MV-4-11 (cell line): Measurements from ENCODE around the gene XPO6.

ENCODE experiments used
- DNase-seq: peaks from one replicate; lab custom pipeline; 2025; lab: John Stamatoyannopoulos, UW

The XPO6 gene

DNA sequence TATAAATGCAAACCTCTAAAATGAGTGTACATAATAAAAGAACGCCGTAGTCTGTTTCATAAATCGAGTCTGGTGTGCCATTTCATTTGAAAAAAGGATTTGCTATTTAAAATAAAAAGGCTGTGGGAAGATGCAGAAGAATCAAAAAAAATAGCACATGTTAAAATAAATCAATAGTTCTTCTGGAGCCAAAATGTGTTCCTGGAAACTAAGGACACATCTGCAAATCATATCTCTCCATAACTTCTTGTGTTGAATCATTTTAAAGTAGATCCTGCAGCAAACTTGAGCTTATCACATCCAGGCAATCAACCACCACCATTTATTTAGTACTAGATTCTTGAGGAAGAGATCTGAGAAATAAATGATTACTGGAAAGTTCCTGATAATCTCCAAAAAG is 29.0 kb downstream of the XPO6 start:
- no peak for DNase-seq

DNA sequence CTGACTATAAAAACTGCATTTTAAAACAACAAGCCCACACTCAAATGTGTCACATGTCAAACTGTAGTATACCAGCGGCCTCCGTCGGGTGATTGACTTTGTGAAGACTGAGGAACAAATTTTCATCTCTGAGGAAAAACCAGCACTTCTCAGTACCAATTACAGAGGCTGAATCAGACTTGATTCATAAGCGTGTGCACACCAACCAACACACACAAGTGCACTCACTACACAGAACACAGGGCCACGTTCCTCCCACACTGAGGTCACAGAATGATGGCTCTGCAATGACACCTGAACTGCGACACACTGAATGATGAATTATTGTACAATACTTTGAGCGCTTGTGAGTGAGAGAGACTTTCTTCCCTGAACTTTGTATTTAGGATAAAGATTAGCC is 29.6 kb downstream of the XPO6 start:
- DNase-seq = no peak

DNA sequence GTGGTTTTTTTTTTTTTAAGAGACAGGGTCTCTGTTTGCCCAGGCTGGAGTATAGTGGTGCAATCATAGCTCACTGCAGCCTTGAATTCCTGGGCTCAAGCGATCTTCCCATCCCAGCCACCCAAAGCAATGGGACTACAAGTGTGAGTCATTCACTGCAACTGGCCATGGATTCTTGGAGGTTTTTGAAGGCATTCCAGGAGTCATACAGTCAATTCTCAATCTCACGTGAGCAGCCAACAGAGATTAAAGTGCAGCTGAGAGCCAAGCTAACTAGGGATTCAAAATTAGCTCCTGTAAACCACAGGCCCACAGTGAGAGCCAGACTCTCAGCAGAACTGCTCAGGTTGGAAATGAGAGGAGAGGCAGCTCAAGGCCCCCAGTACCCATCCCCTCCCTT is 30.2 kb downstream of the XPO6 start:
- no peak for DNase-seq

DNA sequence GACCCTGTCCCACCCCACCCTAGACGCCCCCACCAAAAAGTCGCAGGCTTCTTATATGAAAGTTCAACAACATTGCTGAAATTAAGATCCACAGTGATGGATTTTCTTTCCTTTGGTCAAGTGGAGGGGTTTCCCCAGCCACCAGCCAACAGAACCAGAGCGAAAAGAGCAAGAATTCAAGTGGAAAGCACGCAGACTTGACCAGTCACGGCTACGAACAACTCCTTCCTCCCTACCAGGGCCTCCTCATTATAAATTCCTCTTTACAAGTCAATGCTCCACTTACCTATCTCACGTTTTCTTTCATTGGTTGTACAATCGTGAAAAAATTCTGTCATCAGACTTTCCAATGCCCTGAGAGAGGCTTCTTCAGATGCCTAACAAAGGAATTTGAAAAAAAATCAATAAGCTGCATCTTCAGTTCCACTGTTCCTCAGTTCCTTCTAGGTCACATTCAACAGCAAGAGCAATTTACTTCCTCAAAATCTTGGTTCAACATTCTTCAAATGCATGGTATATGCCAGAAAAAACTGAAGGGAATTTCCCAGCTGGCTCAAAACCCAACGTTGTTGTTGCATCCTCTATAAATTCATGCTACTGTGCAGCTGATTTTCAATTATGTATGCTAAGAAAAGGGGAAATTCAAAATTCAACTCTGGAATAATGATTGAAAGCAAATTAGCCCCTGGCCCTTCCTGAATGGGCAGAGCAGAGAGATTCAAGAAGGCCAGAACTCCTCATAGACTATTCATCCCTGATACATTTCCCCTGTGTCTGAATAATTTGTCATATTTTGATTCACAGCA is 30.9 kb downstream of the XPO6 start:
- DNase-seq = peak; percentile 81

DNA sequence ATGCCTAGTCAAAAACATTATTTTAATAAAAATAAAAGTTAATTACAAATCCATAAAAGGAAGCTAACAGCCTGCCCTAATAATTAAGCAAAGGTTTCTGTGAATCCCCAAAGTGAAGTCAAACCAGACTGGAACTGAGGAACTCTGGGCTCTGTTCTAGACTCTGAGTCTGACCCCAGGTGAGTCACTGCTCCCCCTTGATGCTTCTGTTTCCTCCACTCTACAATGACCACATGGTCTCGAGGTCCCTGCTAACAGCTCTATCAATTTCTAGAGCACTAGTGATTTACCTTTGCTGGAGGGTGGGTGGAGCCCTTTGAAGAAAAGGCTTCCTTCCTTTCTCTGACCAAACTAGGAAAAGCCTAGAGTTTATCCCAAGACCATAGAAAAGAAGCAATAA is 32.4 kb downstream of the XPO6 start:
- no peak for DNase-seq

DNA sequence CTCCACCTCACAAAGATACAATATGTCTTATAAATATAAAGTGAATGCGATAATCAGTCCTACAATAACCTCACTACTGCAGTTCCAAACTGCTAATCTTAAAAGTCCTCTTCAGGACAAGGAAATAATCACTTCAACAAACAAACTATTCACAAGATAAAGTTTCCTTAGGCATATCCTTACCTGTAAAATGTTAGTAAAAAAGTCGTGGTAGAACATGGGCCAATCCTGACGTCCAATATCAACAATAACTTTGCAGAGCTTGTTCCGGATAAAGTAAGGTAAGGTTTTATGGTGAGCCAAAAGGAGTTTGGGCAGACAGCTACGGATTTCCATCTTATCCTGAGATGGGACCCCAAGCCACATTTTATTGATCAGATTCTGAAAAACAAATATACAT is 36.0 kb downstream of the XPO6 start:
- no peak for DNase-seq

DNA sequence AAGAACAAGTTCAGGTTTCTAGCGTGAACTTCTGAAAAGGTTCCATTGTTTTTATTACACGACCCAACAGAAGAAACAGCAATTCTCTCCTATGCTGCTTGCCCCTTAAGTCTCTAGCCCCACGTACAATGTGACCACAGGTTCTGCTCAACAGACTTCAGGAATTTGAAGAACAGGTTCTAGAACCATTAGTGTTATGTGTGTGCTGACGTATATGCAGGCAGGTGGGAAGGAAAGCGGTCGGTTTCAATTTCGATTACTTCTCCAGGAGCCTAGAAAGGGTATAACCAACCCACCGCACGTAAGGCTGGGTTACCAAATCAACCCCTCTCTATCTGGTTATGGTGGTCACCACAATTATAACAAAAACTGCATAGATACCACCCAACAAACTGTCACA is 39.4 kb downstream of the XPO6 start:
- no peak for DNase-seq

DNA sequence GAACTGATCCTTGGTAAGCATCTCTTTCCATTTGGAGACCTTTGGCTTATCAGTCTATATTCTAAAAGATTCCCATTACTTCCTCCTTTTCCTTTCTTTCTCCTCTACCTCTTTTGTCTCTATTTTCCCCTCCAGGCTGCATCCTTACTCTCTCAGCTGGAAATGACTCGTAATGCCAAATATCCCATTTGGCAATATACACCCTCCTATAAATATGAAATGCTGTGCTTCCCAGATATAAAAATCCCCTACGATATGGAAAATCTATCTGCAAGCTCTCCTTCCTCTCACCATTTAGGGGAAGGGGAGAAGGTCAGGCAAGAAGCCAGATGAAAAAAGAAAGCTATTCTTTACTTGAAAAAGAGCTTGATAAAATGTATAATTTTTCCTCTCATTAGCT is 39.9 kb downstream of the XPO6 start:
- no peak for DNase-seq

DNA sequence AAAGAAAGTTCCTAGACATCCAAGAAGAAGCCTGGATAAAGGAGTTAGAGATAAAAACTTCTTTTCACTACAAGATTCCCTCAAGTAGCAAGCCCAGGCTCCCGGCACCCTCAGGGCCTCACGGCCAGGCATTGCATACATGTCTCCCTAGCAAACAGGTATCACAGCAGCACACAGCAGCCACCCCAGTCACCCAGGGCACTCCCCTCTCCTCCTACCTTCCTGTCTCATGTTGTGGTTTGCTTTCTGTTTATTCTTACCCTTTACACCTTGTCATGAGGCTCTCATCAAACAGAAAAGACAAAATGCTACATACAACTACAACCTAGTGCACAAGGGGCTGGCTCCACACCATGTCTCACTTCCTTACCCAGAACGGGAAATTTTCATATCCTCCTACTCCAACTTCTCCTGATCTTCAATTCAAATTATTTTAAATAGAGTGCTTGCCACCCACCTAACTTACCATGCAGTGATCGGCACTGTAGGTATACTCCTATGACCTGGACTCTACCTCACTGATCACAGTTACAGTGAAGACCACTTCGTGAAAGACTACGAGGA is 42.7 kb downstream of the XPO6 start:
- DNase-seq = no peak

DNA sequence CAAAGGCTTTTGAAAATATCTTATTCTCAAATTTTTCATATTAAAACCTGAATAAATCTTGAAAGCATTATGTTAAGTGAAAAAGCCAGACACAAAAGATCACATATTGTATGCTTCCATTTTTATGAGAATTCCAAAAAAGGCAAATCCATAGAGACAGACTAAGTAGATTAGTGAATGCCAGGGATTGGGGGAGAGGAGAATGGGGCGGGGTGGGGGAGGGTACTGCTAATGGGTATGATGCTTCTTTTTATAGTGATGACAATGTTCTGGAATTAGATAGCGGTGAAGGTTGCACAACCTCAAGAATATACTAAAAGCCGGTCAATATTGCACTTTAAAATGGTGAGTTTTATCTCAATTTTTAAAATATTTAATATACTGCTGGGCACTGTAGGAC is 44.0 kb downstream of the XPO6 start:
- DNase-seq = no peak

DNA sequence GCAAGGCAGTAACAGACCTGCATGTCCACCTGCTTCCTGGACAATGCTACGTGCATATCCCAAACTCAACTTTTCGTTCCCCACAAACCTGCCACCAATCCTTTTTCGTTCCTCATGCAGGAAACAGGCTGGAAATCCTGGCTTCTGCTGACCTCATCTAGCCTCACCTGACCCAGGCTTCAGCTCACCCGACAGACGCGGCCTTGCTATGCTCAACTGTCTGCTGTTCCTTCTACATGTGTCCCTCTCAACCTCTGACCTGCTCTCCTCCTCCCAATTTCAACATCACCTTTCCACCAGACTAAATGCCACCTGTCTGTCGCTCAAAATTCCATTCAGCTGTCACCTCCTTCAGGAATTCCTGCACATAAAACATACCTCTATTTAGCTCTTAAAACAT is 44.5 kb downstream of the XPO6 start:
- DNase-seq = no peak

DNA sequence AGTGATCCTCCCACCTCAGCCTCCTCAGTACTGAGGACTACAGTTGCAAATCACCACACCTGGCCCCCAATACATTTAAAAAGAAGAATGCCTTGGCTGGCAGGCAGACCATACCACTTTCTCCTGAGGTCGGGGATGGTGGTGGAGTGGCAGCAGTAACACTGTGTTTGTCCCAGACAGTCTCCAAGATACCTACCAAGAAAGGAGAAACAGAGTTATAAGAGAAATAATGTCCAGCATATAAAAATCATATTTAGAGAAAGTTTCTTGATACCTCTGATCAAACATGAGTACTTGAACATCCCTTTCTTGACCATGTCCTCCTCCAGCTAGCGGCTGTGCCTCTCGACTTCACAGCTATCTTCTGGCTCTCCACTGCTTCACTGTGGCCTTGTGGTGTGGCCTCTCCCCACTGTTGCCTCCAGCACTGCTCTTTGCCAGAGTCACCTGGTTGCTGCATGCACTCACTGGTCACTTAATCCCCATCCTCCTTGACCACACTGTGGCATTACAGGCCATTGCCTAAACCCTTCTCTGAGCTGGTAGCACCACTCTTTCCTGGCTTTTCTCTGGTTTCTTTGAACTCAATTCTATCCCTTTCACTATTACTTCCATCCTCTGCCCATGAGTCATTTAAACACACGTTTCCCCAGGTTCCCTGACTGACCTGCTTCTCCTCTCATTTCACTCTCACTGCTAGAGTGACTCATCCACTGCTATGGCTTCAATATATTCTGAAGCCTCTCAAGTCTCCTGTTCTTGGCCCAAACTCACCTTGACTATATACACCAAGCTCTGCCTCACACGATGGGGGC is 45.2 kb downstream of the XPO6 start:
- DNase-seq = no peak

DNA sequence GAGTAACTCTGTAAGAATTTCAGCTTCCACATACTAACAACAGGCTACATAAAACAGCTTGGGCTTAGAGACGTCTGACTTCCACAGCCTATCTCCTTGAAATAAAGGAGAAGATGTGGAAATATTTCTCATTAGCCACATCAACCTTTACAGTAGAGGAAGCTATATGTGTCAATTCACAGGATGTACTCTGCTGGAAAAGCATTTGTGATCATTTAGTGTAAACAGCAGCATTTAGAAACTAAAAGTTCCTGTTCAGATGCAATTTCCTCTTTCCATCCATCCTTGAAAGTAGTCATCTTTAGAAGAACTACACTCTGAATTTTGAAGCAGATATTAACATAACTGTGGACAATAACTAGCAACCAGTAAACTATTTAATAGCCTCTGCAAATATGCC is 46.2 kb downstream of the XPO6 start:
- peak; percentile 72 for DNase-seq

DNA sequence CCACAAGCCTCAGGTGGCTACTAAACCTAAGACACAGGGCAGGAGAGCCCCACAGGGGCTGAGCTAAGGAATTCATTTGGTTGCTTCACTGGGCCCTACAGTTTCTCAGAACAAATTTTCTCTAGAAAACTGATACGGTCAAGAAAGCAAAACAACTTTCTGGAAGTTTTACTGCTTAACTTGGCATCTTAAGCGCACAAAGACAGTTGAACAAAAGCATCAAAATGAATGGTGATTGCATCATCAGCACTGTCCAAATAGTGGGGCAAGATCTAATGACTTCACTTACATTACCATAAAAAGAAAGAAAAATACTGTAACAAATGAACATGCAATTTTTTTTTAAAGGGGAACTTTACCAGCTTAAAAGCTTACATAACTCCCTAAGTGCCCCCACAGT is 47.6 kb downstream of the XPO6 start:
- DNase-seq = peak; percentile 74

DNA sequence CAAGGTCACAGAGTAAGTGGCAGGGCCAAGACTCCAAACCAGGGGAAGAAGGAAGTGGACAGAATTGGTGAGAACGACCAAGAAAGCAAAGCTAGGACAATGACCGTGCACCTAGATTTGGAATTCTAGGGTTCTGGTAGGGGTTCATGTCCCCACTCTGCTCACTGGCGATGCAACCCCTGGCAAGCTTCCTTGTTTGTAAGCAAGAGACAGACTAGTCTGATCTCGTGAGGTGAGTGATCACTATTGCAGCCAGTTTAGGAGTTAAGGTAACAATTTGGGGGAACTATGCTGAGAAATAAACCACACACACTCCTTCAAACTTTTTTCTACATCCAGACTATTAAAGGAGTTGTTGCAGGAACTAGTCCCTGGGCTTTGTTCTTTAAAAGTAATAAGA is 48.1 kb downstream of the XPO6 start:
- no peak for DNase-seq

DNA sequence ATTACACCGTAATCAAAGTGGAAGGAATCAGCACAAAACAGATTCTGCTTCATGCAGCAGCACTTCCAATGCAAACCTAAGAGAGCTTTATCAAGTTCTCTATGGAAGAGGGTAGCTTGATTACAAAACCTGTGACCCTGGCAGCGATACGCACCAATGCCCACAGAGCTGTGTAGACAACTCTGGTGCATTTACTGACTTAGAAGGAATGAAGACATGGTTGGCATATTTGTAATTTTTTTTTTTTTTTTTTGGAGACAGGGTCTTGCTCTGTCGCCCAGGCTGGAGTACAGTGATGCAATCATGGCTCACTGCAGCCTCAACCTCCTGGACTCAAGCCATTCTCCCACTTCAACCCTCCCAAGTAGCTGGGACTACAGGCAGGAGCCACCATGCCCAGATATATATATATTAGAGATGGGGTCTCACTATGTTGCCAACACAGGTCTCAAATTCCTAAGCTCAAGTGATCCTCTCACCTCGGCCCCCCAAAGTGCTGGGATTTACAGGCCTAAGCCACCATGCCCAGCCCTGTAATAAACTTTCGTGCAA is 49.4 kb downstream of the XPO6 start:
- DNase-seq = no peak

DNA sequence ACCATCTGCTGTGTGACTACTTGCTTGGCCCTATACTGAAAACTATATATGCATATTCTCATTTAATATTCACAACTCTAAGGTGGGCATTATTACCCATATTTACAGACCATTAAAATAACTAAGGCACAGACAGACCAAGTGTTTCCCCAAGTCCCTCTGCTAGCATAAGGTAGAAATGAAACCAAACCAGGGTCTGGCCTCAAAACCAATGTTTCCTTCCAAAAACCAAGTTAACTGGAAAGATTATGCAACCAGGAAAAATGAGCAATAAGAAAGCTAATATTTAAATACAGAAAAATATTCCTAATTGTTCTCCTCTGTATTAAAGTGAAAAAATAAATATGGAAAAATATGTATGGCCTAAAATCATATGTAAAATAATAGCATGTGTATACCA is 50.1 kb downstream of the XPO6 start:
- DNase-seq = no peak

DNA sequence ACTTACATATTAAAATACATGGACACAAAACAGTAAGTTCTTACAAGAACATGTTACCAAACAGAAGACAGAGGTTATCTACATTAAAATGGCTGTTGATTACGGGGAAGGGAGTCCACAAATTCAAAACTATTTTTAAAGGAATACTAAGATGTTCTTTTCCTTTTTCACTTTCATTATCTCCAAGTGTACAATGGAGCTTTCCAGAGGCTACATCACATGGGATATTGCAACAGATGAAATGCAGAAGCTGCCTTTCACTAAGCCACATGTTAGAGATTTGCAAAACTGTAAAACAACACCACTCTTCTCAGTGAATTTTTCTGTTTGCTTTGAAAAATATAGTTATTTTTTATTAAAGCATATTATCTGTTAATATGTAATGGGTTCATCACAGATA is 53.6 kb downstream of the XPO6 start:
- peak; percentile 72 for DNase-seq

DNA sequence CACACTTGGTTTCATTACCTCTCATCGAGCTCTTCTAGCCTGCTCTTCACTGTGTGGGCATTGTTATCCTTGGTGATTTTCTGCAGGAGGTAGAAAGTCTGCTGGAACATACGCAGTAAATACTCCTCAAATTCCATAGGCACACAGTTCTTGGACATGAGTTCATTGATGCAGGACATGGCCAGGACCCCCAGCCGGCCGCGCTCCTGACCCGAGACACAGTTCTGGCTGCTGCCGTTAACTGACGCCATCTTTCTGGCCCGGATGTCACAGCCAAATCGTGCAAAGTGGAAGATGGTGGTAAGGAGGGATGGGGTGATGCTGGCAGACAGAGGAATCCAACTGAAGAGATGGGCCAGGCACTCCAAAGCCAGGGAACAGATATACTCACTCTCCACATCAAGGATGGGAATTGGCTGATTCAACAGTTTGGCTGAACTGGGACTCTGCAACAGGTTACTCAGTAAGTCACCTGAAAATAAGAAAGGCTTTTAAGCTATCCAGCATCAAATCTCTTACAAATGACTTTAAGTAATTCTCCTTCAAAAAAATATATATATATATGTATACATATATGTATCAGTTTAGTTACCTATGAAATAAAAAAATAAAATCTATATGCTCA is 55.6 kb downstream of the XPO6 start:
- DNase-seq = no peak

DNA sequence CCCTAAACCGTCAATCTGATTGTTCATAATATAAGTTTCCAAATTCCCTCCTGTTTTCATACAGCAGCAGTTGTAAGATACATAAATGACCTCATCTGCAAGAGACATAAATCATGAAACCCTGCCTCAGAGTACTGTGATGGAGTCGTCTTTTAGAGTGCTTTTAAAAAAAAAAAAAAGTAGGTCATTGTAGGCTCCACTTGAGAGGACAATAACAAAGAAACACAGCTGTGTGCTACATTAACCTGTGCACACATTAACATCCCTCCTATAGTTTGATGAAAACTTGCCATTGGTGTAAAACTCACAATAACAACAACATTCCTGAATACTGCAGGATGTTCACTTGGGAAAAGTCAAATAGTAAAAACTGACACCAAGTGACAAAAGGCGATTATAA is 56.5 kb downstream of the XPO6 start:
- no peak for DNase-seq

DNA sequence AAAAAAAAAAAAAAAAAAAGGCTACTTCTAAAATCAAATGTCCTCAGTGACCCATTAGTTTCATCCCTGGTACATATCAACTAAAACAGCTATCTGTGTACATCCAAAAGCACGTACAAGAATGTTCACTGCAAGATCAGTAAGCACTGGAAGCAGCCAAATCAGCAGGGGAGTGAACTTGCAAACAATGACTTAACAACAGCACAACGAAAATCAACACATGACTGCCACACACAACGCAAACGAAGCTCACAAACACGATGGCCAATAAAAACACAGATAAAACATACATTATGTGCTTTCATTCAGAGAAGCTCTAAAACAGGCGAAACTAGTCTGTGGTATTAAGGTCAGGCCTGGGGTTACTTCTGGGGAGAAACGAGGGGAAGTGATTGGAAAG is 60.6 kb downstream of the XPO6 start:
- no peak for DNase-seq
